Measurements from ENCODE around the gene SSTR3. TPM values are rescaled to one million over a fixed set of nuclear protein-coding genes. Genes with fewer than 3 reads are reported as not detected.

Gene SSTR3
- total RNA-seq, 2 donors from 2014 or later = 0.37 to 2.1 TPM

DNA sequence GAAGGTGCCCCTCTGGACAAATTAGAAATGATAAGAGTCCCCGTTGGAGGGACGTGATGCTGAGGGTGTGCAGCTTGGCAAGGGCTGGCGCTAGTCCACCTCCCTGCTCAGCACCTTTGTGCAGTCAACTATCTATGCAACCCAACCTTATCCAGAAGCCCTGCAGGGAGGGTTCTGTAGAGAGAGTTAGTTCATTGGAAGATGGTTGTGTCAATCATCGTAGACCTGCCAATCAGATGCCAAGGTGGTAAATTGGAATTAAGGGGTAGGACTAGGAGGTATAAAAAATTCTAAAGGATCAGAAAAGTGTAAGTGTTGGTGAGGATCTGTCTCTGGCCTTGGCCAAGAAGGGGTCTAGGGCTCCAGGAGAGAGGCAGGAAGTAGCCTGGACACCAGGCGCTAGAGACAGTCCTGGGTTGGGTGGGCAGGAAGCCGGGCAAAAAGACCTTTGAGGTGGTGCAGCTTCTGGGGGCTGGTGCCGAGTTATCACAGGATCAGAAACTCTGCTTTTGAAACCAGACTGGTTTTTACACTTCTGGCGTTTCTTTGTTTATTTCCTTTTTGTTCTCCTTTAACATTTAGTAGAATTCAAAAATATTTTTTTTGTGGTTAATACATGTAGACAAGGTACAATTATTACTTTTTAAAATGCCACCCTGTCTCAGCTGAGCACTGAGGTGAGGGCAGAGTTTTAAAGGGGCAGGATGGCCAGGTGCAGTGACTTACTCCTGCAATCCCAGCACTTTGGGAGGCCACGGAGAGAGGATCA is 25.9 kb downstream of the SSTR3 start:
- Mint-ChIP-seq H3K4me1 (peaks cover 13% of the 10 kb centered on the region), H3K27me3 (no peaks in the 10 kb centered on the region), H3K27ac (peak overlapping the region; percentile 90), H3K4me3 (peak overlapping the region; percentile 80), H3K36me3 (ENCODE audit: low read depth) (no peaks in the 10 kb centered on the region)
- ATAC-seq (peak; percentile 87), DNase-seq (no peak)
- no peaks in the 10 kb centered on the region for H3K9me3 ChIP-seq (ENCODE audit: control insufficient read depth, low read length, poor library complexity, severe bottlenecking)

DNA sequence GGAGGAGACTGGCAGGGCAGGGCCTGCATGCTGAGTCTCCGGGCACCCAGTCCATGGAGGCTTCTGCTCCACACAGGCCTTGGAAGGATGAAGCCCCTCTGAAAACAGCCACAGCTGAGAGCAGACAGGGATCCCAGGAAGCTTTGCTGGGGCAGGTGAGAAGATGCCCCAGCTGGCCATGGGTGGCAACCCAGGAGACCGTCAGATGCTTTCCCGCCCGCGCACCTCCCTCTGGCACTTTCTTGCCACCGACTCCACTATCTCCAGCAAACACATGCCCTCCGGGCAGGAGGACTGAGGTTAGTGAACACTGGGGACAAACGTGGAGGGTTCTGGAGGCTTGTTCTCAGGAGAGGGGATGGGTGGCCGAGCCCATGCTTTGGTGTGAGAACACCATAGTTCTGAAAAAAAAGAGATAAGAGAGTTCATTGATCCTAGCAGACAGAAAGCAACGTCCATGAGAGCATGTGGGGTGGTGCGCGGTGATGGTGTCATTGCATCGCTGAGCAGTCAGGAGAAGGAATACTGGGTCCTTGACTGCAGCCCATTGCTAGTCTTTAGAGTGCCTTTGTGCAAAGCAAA is 26.5 kb downstream of the SSTR3 start:
- no peaks in the 10 kb centered on the region for H3K9me3 ChIP-seq (ENCODE audit: control insufficient read depth, low read length, poor library complexity, severe bottlenecking)
- ATAC-seq = peak; percentile 8
- Mint-ChIP-seq H3K4me3 (peak overlapping the region; percentile 80), H3K36me3 (ENCODE audit: low read depth) (no peaks in the 10 kb centered on the region), H3K4me1 (peaks cover 13% of the 10 kb centered on the region), H3K27ac (peak overlapping the region; percentile 90), H3K27me3 (no peaks in the 10 kb centered on the region)
- no peak for DNase-seq

DNA sequence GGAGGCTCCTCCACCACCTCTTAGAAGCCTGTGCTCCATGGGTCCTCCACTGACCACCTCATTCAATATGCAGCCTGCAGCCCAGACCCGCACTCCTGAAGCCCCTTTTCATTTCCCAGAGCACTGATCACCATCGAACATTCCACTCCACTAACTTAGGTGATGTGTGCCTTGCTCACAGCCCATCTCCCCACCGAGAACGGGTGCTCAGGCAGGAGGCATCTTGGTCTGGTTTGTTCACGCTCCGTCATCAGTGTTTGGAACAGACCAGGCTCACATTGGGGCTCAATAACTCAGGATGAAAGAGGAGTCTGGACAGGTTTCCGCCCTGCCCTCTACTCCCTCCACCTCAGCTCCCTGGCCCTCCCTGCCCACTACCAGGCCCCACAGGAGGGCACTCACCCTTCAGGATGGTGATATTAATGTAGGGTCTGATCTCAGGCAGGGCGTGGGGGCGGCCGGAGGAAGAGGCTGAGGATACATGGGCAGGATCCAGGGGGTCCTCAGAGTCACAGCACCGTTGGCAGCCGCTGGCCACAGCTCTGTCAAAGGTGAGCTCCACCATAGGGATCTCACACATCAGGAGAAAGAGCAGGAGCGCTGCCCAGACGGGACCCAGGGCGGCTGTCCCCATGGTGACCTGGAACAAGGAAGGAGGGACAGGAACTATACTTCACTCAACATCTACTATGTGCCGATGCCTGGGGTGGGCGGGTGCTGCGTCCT is 27.3 kb downstream of the SSTR3 start:
- ATAC-seq = no peak
- no peaks in the 10 kb centered on the region for H3K27me3 Mint-ChIP-seq
- no peaks in the 10 kb centered on the region for H3K36me3 Mint-ChIP-seq (ENCODE audit: low read depth)
- no peak for DNase-seq
- no peaks in the 10 kb centered on the region for H3K9me3 ChIP-seq (ENCODE audit: control insufficient read depth, low read length, poor library complexity, severe bottlenecking)
- H3K4me3 Mint-ChIP-seq = no peak overlapping the region
- H3K27ac Mint-ChIP-seq = no peak overlapping the region
- H3K4me1 Mint-ChIP-seq = peaks cover 13% of the 10 kb centered on the region

DNA sequence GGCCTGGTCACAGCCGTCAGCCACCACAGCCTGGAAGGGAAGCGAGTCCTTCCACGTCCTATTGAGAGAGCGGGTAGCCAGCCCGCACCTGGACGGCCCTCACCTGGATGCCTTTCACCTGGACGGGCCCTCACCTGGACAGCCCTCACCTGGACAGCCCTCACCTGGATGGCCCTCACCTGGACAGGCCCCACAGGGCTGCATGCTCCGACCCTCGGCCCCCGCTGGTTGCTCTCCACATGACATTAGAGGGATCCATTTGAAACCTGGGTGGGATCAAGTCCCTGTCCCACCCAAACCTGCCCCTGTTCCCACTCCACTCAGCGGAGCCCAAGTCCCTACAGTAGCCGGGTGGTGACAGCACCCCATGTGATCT is 27.9 kb downstream of the SSTR3 start:
- H3K36me3 Mint-ChIP-seq (ENCODE audit: low read depth) = no peaks in the 10 kb centered on the region
- DNase-seq (no peak), ATAC-seq (no peak)
- H3K4me1 Mint-ChIP-seq = peaks cover 13% of the 10 kb centered on the region
- H3K9me3 ChIP-seq (ENCODE audit: control insufficient read depth, low read length, poor library complexity, severe bottlenecking) = no peaks in the 10 kb centered on the region
- H3K4me3 Mint-ChIP-seq = no peak overlapping the region
- H3K27ac Mint-ChIP-seq = no peak overlapping the region
- no peaks in the 10 kb centered on the region for H3K27me3 Mint-ChIP-seq

DNA sequence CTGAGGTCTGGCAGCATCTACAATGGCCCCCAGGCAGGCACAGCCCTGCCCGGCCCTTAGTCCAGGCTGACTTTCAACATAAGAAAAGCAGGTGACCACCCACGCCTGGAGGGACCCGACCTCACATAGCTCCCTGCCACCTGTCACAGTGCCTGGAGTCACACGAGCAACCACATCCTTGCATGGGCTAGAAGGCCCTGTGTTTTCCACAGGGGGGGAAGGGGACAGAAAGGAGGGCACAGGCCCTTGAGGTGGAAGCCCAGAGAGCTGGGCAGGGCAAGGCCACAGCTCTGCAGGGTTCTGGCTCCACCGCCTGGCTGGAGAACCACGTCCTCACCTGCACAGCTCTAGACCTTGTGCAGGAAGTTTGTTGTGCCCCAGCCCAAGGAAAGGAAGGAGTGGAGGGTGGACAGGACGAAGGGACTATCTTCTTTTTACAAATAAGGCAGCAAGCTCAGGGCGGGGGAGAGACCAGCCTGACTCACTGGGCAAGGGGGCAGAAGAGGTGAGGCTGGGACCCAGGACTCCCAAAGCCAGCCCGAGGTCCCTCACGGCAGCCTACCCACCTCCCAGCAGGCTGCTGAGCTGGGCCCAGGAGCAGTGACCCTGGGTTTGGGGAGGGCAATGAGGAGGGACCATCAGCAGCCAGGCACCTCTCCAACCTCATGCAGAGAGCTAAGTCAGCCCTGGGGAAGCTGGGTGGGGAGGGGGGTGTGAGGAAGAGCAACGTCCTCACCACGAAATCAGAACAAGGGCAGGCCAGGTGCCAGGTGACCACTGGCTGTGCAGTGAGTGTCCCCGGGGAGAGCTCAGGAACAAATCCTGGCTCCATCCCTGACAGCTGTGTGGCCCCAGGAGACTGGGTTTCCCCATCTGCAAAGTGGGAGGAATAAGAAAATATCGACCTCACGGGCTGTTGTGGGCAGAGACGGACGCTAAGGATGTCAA is 28.6 kb downstream of the SSTR3 start:
- DNase-seq = no peak
- H3K4me3 Mint-ChIP-seq = no peak overlapping the region
- no peaks in the 10 kb centered on the region for H3K36me3 Mint-ChIP-seq (ENCODE audit: low read depth)
- ATAC-seq = no peak
- H3K27me3 Mint-ChIP-seq = no peaks in the 10 kb centered on the region
- H3K4me1 Mint-ChIP-seq = peaks cover 13% of the 10 kb centered on the region
- no peaks in the 10 kb centered on the region for H3K9me3 ChIP-seq (ENCODE audit: control insufficient read depth, low read length, poor library complexity, severe bottlenecking)
- no peak overlapping the region for H3K27ac Mint-ChIP-seq

DNA sequence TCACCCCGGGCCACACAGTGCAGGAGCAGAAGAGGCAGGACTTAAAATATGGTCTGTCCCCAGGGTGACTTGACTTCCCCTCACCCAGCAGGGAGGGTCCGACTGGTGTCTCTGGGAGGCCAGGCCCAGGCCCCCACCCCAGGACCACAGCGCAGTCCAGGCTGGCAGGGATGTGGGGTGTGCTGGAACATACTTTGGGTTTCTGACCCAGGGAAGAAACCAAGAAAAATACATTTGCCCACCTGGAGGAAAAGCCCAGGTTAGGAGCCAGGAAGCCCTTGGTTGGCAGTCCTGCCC is 29.4 kb downstream of the SSTR3 start:
- Mint-ChIP-seq H3K27ac (no peak overlapping the region), H3K36me3 (ENCODE audit: low read depth) (peaks cover under 1% of the 10 kb centered on the region), H3K4me3 (no peak overlapping the region), H3K27me3 (peaks cover 5% of the 10 kb centered on the region), H3K4me1 (peaks cover 16% of the 10 kb centered on the region)
- DNase-seq = no peak
- no peak for ATAC-seq
- H3K9me3 ChIP-seq (ENCODE audit: control insufficient read depth, low read length, poor library complexity, severe bottlenecking) = no peaks in the 10 kb centered on the region

DNA sequence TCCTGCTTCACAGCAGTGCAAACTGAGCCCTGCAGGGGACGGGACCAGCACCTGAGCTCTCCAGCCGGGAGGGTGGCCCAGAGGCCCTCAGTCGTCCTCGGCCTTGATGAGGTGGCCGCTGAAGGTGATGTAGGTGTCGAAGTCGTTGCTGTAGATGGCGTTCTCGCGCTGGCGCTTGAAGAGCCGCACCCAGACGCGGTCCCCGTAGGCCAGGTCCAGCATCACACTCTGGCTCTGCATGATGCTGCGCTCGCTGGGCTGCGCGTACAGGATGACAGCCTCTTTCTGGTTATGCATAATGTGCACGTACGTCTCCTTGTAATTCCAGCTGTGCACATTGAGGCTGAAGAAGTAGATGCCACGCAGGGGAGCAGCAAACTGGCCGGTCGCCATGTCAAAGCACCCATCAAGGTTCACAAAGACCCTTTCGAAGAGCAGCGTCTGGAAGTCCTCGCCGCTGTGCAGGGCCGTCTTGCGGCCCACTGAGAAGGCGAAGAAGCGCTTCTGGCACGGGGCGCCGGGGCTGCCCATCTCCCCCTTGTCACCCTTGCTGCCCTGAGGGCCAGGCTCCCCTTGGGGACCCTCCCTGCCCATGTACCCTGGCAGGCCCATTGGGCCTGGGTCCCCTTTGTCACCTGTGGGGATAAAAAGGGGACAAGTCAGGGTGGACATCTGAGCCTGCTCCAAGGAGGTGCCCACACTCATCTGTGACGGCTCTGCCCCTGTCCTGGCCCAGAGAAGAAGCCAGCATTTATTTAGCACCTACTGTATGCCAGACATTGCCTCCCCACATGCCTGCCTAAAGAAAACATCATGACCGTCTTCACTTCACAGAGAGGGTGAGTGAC is 30.0 kb downstream of the SSTR3 start:
- DNase-seq (no peak), ATAC-seq (no peak)
- Mint-ChIP-seq H3K27me3 (peaks cover 10% of the 10 kb centered on the region), H3K4me3 (no peak overlapping the region), H3K27ac (no peak overlapping the region), H3K36me3 (ENCODE audit: low read depth) (peaks cover 3% of the 10 kb centered on the region), H3K4me1 (peaks cover 17% of the 10 kb centered on the region)
- no peaks in the 10 kb centered on the region for H3K9me3 ChIP-seq (ENCODE audit: control insufficient read depth, low read length, poor library complexity, severe bottlenecking)

DNA sequence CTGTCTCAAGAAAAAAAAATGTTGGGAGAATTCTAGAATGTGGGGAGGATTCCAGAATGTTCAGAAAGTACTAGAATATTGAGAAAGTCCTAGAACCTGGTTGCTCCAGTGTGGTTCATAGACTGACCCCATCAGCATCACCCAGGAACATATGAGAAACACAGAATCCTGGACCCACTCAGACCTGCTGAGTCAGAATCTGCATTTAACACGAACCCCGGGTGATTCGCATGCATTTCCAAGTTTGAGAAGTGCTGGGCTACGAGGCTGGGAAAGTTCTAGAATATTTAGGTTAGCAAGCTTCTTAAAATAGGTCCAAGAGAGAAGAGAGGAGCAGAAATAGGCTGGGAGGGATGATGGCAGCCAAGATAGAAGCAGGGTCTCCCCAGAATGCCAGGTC is 30.6 kb downstream of the SSTR3 start:
- Mint-ChIP-seq H3K4me3 (no peak overlapping the region), H3K27ac (no peak overlapping the region), H3K27me3 (peaks cover 13% of the 10 kb centered on the region), H3K36me3 (ENCODE audit: low read depth) (peaks cover 3% of the 10 kb centered on the region), H3K4me1 (peaks cover 17% of the 10 kb centered on the region)
- DNase-seq (no peak), ATAC-seq (no peak)
- no peaks in the 10 kb centered on the region for H3K9me3 ChIP-seq (ENCODE audit: control insufficient read depth, low read length, poor library complexity, severe bottlenecking)

DNA sequence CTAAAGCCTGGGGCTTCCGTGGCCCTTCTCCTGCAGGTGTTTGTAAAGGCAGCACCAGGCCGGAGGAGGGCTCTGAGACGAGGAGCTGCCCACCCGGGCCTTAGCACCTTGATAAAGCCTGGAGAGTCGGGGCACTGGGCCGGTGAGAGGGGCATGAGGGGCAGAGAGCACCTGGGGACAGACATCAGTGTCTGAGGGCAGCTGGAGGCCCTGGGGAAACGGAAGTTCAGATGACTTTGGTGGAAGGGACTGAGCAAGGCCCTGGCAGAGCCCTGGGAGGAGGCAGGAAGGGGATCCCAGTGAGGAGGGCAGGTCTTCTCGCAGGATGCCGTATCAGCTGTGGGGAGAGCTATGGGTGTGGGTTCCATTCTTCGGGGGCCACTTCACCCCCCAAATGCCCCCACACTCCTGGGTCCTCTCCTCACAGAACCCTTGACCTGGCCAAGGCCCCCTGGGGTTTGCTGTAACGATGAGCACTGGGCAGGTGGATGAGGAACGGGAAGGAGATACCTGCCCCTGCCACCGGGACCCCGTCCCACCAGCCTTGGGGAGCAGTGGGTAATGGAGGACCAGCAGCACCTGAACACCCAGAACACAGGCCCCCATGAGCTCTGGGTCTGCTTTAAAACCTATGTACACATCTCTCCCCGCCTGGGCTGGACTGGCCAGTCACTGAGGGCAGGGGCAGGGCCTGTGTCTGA is 31.6 kb downstream of the SSTR3 start:
- peaks cover 11% of the 10 kb centered on the region for H3K4me1 Mint-ChIP-seq
- H3K27ac Mint-ChIP-seq = no peak overlapping the region
- no peak overlapping the region for H3K4me3 Mint-ChIP-seq
- no peak for ATAC-seq
- peaks cover 5% of the 10 kb centered on the region for H3K36me3 Mint-ChIP-seq (ENCODE audit: low read depth)
- H3K9me3 ChIP-seq (ENCODE audit: control insufficient read depth, low read length, poor library complexity, severe bottlenecking) = no peaks in the 10 kb centered on the region
- peaks cover 23% of the 10 kb centered on the region for H3K27me3 Mint-ChIP-seq
- DNase-seq = no peak

DNA sequence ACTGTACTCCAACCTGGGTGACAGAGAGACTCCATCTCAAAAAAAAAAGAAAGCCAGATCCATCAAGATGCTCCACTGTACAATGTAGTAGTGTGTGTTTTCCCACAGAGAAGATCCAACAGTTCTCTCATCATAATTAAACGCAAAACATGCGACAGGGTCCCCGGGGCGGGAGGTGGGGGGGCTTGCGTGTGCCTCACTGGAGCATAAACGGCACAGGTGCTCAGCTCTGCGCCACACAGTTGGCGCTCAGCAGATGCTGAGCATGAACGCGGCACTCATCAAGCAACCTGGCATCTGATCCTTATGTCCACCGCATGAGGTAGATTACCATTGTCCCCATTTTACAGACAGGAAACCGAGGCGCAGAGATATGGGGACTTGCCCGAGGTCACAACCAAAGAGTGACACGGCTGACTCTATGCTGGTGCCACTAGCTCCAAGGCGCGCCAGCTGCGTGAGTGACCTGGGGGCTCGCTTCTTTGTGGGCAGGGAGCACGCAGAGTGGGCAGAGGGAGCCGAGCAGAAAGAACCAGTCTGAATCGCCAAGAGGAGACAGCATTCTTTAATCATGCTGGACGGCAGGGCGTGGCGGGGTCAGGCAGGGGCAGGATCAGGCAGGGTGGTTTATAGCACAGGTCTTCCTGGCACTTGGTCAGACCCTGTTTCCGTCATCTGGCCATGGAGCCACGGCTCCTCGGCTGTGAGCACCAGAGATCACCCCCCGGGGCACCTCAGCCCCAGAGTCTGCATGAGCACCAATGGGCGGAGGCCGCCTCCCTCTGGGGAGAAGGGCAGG is 32.5 kb downstream of the SSTR3 start:
- ATAC-seq (no peak), DNase-seq (no peak)
- no peaks in the 10 kb centered on the region for H3K9me3 ChIP-seq (ENCODE audit: control insufficient read depth, low read length, poor library complexity, severe bottlenecking)
- H3K36me3 Mint-ChIP-seq (ENCODE audit: low read depth) = peaks cover 5% of the 10 kb centered on the region
- no peak overlapping the region for H3K4me3 Mint-ChIP-seq
- H3K27ac Mint-ChIP-seq = no peak overlapping the region
- H3K4me1 Mint-ChIP-seq = peaks cover 11% of the 10 kb centered on the region
- H3K27me3 Mint-ChIP-seq = peaks cover 27% of the 10 kb centered on the region

DNA sequence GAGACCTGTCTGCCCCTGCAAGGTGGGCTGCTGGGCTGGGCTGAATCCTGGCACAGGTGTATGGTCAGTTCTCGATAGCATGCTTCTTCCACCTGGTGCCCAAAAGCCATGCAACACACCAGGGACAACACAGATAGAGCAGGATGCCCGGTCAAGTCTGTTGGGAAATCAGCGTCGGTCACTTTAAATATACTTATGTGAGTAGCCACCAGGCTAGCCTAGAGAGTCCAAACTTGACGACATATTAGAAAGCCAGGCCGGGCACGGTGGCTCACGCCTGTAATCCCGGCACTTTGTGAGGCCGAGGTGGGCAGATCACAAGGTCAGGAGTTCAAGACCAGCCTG is 33.2 kb downstream of the SSTR3 start:
- H3K36me3 Mint-ChIP-seq (ENCODE audit: low read depth) = peaks cover 9% of the 10 kb centered on the region
- no peak overlapping the region for H3K27ac Mint-ChIP-seq
- H3K27me3 Mint-ChIP-seq = peaks cover 32% of the 10 kb centered on the region
- DNase-seq (no peak), ATAC-seq (no peak)
- peaks cover 12% of the 10 kb centered on the region for H3K4me1 Mint-ChIP-seq
- no peaks in the 10 kb centered on the region for H3K9me3 ChIP-seq (ENCODE audit: control insufficient read depth, low read length, poor library complexity, severe bottlenecking)
- H3K4me3 Mint-ChIP-seq = no peak overlapping the region

Data from T-helper 17 cell (primary cell).